ENCODE measurements around the gene NCOR1. TPM values are rescaled to one million over a fixed set of nuclear protein-coding genes. Genes with fewer than 3 reads are reported as not detected.

NCOR1 gene
- total RNA-seq, 4 donors from 2014 or later: 96.9 to 158 (median 133) TPM

DNA sequence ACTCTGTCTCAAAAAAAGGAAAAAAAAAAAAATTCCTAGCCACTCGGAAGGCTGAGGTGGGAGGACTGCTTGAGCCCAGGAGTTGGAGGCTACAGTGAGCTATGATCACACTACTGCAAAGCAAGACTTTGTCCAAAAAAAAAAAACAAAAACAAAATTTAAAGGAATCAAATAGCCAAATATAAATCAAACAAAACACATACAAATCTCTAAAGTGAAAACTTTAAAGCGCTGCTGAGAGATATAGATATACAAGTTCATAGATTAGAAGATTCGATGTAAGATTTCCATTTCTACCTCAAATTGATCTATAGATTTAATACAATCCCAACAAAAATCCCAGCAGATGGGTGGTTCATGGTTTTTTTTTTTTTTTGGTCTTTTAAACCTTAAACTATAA lies 132.1 kb downstream of the NCOR1 start:
- no peak for TF ChIP-seq CTCF (IDR thresholded peaks at IDR 0.05; ENCODE audit: low read depth)

- TF ChIP-seq CTCF (IDR thresholded peaks at IDR 0.05; ENCODE audit: low read depth): no peak
Measured at GRCh38 chr17:16081507-16082087, 133.7 kb downstream of the NCOR1 start.

GRCh38 chr17:16080366-16080765 lies 135.0 kb downstream of the NCOR1 start:
- no peak for TF ChIP-seq CTCF (IDR thresholded peaks at IDR 0.05; ENCODE audit: low read depth)

GRCh38 chr17:16075949-16076348 lies 139.4 kb downstream of the NCOR1 start:
- TF ChIP-seq CTCF (IDR thresholded peaks at IDR 0.05; ENCODE audit: low read depth): no peak

DNA sequence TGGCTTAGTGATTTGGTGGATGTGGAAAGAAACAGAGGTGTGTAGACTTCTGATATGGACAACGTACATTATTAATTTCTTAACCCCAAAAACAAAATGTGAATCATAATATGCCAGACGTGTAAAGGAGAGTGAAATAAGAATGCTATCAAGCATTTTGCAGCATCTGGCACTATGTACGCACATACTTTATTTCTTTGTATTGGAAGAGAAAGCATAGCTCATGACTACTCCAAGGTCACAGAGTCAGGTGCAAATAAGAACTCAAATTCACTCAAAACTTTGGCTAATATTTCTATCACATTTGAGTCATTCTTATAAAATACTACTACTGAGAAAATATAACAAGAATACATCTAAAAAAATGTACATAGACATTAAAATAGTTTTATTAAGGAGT lies 140.9 kb downstream of the NCOR1 start:
- no peak for TF ChIP-seq CTCF (IDR thresholded peaks at IDR 0.05; ENCODE audit: low read depth)

DNA sequence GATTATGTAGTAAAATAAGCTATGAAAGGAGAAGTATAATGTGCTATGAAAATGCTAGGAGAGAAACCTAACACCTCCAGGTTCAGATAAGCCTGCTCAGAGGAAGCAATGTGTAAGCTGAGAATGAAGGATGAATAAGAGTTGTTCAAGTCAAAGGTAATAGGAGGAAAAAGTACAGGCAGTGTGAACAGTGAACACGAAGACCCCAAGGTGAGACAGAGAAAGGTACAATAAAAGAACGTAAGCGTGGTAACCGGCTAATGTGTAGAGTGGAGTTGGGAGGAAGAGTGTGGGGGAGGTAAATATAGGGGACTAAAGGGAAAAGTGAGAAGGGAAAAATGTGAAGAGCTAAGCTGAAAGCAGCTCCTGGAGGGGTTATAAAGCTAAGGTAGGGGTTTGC lies 141.5 kb downstream of the NCOR1 start:
- no peak for TF ChIP-seq CTCF (IDR thresholded peaks at IDR 0.05; ENCODE audit: low read depth)

- no peak for TF ChIP-seq CTCF (IDR thresholded peaks at IDR 0.05; ENCODE audit: low read depth)
Measured at GRCh38 chr17:16072031-16072430, 143.3 kb downstream of the NCOR1 start.

Data from subcutaneous adipose tissue (tissue), 4 donors.